CD4-positive, alpha-beta T cell treated with Interleukin-15 for 1 hour (primary cell): ENCODE measurements around the gene SPCS1.
"Not testable (repeated sequence)": the region's sequence is repeated elsewhere in the genome, so short reads cannot be mapped to it uniquely, and the experiment has no call there.

Experiments
- DNase-seq: peaks from one replicate; pipeline ENCODE4 v3.0.0-alpha.2; 2020

SPCS1 gene

GRCh38 chr3:52705688-52706686, at the start of gene SPCS1, which contains the start of gene GLT8D1:
TSS of gene SPCS1 (plus strand) at chr3:52706106. CDS start at chr3:52706247, 141 bp downstream.
TSS of gene GLT8D1 (minus strand) at chr3:52705791. CDS start at chr3:52700460, 5,331 bp downstream.
- DNase-seq, result peak; percentile 85

- no peak for DNase-seq
These were observed 45.9 kb upstream of the SPCS1 start for GRCh38 chr3:52660046-52660445.

- no peak for DNase-seq
These were observed 42.8 kb upstream of the SPCS1 start for GRCh38 chr3:52663098-52663497.

DNA sequence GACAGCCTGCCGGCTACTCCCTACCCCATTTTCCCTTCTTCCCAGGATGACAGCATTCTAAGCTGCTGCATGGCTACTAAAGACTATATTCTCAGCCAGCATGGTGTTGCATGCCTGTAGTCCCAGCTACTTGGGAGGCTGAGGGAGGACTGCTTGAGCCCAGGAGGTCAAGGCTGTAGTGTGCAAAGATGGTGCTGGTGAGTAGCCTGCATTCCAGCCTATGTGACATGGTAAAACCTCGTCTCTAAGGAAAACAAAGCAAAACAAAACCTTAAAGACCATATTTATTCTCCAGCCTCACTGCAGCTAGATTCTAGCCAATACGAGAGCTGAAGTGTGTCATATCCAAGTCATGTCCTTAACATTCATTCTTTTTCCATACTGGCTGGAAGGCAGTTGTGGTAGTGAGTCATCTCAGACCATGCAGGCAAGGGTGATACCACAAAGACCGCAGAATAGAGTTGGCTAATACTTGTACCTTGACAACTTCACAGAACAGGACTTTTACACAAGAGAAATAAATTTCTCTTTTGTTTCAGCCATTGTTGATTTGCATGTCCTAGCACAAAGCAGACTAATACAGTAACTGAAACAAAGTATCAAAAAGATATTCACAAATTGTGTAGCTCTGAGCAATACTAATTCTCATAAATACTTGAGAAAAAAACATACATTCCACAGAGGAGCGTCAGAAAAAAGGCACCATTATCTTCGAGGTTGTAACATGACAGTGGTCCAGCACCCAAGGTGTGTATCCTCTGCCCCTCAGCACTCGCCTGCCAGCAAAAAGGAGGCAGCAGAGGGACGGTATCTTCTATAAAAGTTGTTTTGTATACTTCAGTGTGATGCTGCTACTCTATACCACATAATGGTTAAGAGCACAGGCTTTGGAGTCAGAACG, 35.0 kb upstream of the SPCS1 start:
- DNase-seq, result peak; percentile 29

GRCh38 chr3:52671676-52672075, 34.2 kb upstream of the SPCS1 start:
- no peak for DNase-seq

- DNase-seq, result not testable (repeated sequence)
These were observed 29.7 kb upstream of the SPCS1 start for GRCh38 chr3:52676201-52676600.

GRCh38 chr3:52678265-52679198, 27.4 kb upstream of the SPCS1 start:
- no peak for DNase-seq

- no peak for DNase-seq
These were observed 26.7 kb upstream of the SPCS1 start for GRCh38 chr3:52679199-52679538.

DNA sequence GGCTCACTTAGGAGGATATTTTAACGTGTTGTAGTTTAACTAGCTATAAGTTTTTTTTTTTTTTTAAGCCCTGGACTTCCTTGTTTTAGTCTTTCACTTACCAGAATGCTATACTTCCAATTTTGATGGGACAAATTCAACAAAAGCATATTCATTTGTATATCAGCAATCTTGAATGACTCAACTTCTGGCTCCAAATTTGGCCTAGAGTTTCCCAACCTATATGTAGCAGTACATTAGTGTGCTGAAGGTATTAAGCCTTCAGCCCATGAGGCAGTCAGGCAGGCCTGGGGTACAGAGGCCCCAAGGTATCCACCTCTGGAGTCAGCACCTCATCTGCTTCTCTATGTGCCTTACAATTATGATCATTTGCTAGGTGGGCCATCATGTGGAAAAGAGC, 26.1 kb upstream of the SPCS1 start:
- DNase-seq, result no peak

DNA sequence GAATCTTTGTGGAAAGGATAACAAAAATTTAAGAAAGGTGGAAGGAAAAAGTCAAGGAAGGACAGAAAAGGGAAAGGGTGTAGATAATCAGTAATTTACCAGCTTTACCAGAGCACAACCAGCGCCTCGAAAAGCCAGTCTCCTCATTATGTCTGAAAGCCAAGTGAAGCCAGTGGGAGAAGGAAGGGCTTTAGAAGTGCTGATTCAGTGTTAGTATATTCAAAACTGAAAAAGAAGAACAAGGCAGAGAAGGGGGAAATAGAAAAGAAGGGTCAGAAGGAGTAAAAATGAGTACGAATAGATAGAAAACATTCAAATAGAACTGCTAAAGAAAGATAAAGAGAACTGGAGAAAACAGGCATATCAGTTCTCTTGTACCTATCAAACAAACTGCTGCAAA, 24.3 kb upstream of the SPCS1 start:
- DNase-seq, result no peak

GRCh38 chr3:52682016-52682415, 23.9 kb upstream of the SPCS1 start:
- no peak for DNase-seq

- no peak for DNase-seq
These were observed 22.3 kb upstream of the SPCS1 start for GRCh38 chr3:52683611-52684010.

DNA sequence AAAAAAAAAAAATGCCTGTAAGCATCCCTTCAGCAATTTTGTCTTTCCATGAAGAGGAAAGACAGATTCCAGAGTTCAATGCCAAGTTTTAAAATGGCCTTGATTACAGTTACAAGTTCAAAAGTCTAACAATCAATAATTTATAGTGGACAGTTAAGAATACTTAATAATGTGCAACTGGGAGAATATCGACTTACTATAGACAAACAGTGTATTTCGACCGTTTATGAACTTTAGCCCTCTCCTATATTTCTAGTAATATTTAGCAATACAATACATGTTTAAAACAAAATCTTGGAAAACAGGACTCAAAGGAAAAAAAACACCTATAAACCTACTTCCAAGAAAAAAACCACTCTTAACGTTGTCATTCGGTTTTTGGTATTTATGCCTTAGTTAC, 21.7 kb upstream of the SPCS1 start:
- no peak for DNase-seq

DNA sequence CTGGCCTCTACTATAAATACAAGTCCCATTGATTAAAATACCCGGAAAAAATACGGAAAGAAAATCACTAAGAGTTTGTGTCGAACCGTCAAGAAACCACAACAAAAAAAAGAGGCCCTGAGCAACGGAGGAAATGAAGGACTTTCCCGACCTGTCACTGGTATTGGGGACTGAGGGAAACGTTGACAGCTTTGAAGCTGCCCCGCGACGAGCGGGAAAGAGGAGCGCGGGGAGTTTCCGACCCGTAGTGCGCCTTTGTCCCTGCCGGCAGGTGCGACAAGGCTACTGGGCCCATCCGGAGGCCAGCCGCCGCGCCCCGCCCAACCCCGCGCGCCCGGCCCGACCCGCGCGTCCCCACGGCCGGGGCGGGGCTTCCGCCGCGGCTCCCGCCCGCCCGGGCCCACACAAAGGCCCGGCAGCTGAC, 20.6 kb upstream of the SPCS1 start:
- peak; percentile 85 for DNase-seq

GRCh38 chr3:52685709-52686691, 19.9 kb upstream of the SPCS1 start, which contains the start of the genes GNL3 and PBRM1:
TSS of gene GNL3 (plus strand) at chr3:52686032. CDS start at chr3:52686093, 61 bp downstream.
TSS of gene PBRM1 (minus strand) at chr3:52685913.
- DNase-seq, result peak; percentile 94

- no peak for DNase-seq
These were observed 17.6 kb upstream of the SPCS1 start for GRCh38 chr3:52688266-52688665.

DNA sequence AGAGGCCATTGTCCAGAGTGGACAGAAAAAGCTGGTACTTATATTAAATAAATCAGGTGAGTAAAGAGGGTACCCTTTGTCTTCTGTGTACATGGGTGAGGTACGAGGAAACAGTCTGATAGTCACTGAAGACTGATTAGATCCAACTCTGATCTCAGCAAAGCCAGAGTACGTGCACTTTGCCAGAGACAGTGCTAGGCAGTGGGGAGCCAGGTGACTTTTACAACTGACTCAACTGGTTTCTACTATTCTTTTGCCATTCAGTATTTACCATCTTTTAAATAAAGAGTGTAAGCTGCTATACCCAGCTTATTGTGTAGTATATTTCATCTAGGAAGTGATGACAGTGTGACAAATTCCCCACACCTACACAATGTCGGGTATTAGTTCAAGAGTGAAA, 16.8 kb upstream of the SPCS1 start:
- no peak for DNase-seq

DNA sequence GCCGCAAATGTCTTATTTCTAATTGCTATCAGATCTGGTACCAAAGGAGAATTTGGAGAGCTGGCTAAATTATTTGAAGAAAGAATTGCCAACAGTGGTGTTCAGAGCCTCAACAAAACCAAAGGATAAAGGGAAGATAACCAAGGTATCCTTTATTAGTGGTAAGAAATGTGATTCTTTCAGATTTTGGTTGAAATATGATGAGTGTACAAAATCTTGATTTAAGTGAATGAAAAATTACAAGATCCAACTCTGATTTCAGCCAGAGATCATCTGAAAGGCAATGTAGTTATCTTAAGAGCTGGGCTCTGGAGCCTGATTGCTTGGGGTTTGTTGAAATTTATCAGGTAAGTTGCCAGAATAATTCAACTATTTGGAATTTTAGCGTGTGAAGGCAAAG, 15.3 kb upstream of the SPCS1 start:
- DNase-seq, result no peak

DNA sequence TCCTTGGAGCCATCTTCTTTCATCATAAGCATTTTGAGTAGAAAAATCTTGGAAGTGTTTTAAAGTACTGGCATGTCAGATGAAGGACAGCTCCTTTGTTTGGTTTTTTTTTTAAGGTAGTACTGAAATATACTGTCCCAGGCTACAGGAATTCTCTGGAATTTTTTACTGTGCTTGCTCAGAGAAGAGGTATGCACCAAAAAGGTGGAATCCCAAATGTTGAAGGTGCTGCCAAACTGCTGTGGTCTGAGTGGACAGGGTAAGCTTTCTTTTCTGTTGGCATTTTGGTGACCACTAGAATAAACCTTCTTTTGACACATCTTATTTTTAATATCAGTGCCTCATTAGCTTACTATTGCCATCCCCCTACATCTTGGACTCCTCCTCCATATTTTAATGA, 12.8 kb upstream of the SPCS1 start:
- DNase-seq, result no peak

DNA sequence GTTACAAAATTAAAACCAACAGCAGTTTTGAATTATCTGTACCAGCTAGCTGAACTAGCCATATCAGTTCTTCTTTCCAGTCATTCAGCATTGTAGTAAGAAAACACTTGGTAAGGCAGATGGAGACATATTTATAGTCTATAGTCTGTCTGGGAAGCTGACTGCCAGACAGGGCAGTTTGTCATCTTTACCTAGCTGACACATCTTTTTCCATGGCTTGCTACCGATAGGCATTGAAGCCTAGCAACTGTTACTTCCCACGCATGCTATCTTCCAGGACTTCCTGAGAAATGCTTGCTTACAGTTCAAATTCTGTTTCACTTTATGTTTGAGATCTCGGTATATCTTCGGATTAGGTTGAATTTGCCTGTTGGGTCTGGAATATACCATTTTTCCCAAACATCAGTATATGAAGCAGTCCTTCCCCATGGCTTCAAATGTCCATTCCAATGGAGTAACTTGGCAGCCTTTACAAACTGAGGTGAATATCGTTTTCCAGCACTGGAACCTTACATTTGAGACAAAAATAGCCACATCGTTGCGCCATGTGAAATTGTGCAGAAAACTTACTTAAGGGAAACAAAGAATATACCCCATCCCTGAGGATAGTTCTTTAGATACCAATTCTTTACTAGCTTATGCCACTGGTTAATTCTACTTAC, 11.2 kb upstream of the SPCS1 start:
- no peak for DNase-seq
